Measurements from ENCODE around the gene ACTR1A.

GRCh38 chr10:102431452-102432124, 70.9 kb downstream of the ACTR1A start:
- TF ChIP-seq, protein P1, sequence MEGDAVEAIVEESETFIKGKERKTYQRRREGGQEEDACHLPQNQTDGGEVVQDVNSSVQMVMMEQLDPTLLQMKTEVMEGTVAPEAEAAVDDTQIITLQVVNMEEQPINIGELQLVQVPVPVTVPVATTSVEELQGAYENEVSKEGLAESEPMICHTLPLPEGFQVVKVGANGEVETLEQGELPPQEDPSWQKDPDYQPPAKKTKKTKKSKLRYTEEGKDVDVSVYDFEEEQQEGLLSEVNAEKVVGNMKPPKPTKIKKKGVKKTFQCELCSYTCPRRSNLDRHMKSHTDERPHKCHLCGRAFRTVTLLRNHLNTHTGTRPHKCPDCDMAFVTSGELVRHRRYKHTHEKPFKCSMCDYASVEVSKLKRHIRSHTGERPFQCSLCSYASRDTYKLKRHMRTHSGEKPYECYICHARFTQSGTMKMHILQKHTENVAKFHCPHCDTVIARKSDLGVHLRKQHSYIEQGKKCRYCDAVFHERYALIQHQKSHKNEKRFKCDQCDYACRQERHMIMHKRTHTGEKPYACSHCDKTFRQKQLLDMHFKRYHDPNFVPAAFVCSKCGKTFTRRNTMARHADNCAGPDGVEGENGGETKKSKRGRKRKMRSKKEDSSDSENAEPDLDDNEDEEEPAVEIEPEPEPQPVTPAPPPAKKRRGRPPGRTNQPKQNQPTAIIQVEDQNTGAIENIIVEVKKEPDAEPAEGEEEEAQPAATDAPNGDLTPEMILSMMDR (IDR thresholded peaks at IDR 0.05) = no peak
- no peak for TF ChIP-seq POLR2A (IDR thresholded peaks at IDR 0.05)

Data from adrenal gland (tissue), 5 donors.